Neural cell (in vitro differentiated cells): ENCODE results near the gene POLR3B.

Experiments
- CTCF ChIP-seq: fragments of 450-650 bp; IDR thresholded peaks from 2 replicates; pipeline ENCODE4 v1.5.1; 2014; ENCODE audit warnings: antibody characterized with exemption, mild to moderate bottlenecking, moderate library complexity; ENCODE audit not compliant: poor library complexity, severe bottlenecking
- EP300 ChIP-seq: fragments of 450-650 bp; conservative IDR thresholded peaks from 2 replicates; pipeline ENCODE4 v1.6.1; 2014; ENCODE audit warnings: antibody characterized with exemption, mild to moderate bottlenecking, moderate library complexity; ENCODE audit not compliant: poor library complexity, severe bottlenecking
- EZH2 ChIP-seq: fragments of 200-600, 300-800 bp; shearing (Covaris generic), sonication (generic); IDR thresholded peaks from 2 replicates; pipeline ENCODE4 v1.6.1; 2014; ENCODE audit warnings: antibody characterized with exemption, low read length, borderline replicate concordance, mild to moderate bottlenecking; ENCODE audit not compliant: insufficient read depth, poor library complexity, severe bottlenecking
- MXI1 ChIP-seq: fragments of 450-650 bp; conservative IDR thresholded peaks from 2 replicates; pipeline ENCODE4 v1.6.1; 2014; ENCODE audit warnings: antibody characterized with exemption, mild to moderate bottlenecking; ENCODE audit not compliant: poor library complexity, severe bottlenecking
- POLR2AphosphoS5 ChIP-seq: IDR thresholded peaks from 2 replicates; pipeline ENCODE4 v1.6.1; 2012
- RAD21 ChIP-seq: fragments of 450-650 bp; conservative IDR thresholded peaks from 2 replicates; pipeline ENCODE4 v1.6.1; 2014; ENCODE audit warnings: antibody characterized with exemption, mild to moderate bottlenecking, moderate library complexity
- TAF1 ChIP-seq: IDR thresholded peaks from 2 replicates; pipeline ENCODE4 v1.6.1; 2012; ENCODE audit warnings: low read depth

DNA sequence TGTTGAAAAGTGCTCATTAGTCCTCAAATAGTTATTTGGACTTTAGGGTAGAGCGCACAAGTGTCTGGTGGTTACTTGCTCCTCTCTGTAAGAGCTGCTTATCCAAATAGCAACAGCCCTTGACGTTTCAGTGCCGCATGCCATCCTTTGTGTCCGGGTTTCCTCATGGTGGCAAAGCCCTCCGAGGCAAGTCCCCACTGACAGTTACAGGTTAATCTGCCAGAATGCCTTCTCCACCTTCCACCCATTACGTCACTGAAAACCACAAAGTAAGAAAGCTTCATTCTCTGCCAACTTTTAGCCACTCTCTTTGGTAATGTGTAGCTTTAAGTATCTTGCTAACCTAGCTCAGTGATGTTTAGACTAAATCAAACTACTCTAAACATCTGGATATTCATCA, 78.6 kb downstream of the POLR3B start:
- TF ChIP-seq EP300 = no peak
- no peak for TF ChIP-seq CTCF
- TF ChIP-seq MXI1 = no peak
- TF ChIP-seq TAF1 = no peak
- no peak for TF ChIP-seq POLR2AphosphoS5
- no peak for TF ChIP-seq EZH2
- TF ChIP-seq RAD21 = no peak
